Esophagus squamous epithelium (tissue), 5 donors: ENCODE data around the gene PPIH. TPM values are rescaled to one million over a fixed set of nuclear protein-coding genes. Genes with fewer than 3 reads are reported as not detected.
"Not testable (repeated sequence)": the region's sequence is repeated elsewhere in the genome, so short reads cannot be mapped to it uniquely, and the experiment has no call there.

Source experiments
- DNase-seq: peaks from one replicate; lab custom pipeline; 2025; lab: John Stamatoyannopoulos, UW
- H3K27ac ChIP-seq, 4 donors: fragments of 200-600 bp; sonication (generic); one replicate each; pipeline ENCODE4 v1.5.1; 2016 to 2019; ENCODE audit warnings: mild to moderate bottlenecking in 1 of 4
- H3K27me3 ChIP-seq, 4 donors: fragments of 200-600 bp; sonication (generic); 1 replicate in 3 of 4; 2 replicates in 1 of 4; pipeline versions ENCODE4 v1.5.1 to v1.6.0; 2017 to 2021; ENCODE audit warnings: antibody characterized with exemption in 1 of 4
- H3K36me3 ChIP-seq, 3 donors: fragments of 200-600 bp; sonication (generic); one replicate each; pipeline ENCODE4 v1.5.1; 2016 to 2019
- H3K4me1 ChIP-seq, 3 donors: fragments of 200-600 bp; sonication (generic); one replicate each; pipeline ENCODE4 v1.5.1; 2017 to 2019
- H3K4me3 ChIP-seq, 4 donors: fragments of 200-600 bp; sonication (generic); 1 replicate in 3 of 4; 2 replicates in 1 of 4; pipeline ENCODE4 v1.5.1; 2016 to 2019; ENCODE audit warnings: mild to moderate bottlenecking in 2 of 4, moderate library complexity in 1 of 4
- H3K9me3 ChIP-seq, 3 donors: fragments of 200-600 bp; sonication (generic); one replicate each; pipeline ENCODE4 v1.5.1; 2016 to 2019
- CTCF ChIP-seq, 6 experiments: fragments of 450-650 bp in 4 of 6; fragments of 200-600 bp in 2 of 6; sonication (generic) in 2 of 6; IDR thresholded peaks; one replicate each; pipeline ENCODE4 v1.5.1; 2016 to 2019; ENCODE audit warnings: antibody characterized with exemption in 6 of 6, mild to moderate bottlenecking in 4 of 6, moderate library complexity in 4 of 6
- POLR2A ChIP-seq, 4 donors: fragments of 450-650 bp; IDR thresholded peaks; one replicate each; pipeline ENCODE4 v1.6.1; 2017; ENCODE audit warnings: antibody characterized with exemption in 4 of 4, mild to moderate bottlenecking in 4 of 4, moderate library complexity in 3 of 4
- WGBS, 2 donors: methylation state at CpG; one replicate each; pipeline ENCODE4 v1.1.5; 2018; 5-methylcytosine and 5-hydroxymethylcytosine counted together
- intact Hi-C: fragments of 100-400 bp; cut with DNase I; formaldehyde crosslinking; loops from one replicate; pipeline ENCODE4 v1.15.0; 2022
- total RNA-seq, 4 donors: library from RNA; depleted of rRNA; stranded (reverse); fragments of >200 nt; gene quantifications; one replicate each; pipeline ENCODE4 v1.1.0, GENCODE V29; 2016
- donor health status: DM: yes; HTN: yes; CAD: no.

Gene PPIH
- total RNA-seq, 4 donors from 2014 or later, result 29.2 to 56.2 (median 43.4) TPM

- no peak overlapping the region for H3K27ac ChIP-seq
- intact Hi-C loops, result no loop called here
- H3K4me1 ChIP-seq, result no peaks in the 10 kb centered on the region
- H3K9me3 ChIP-seq, result no peaks in the 10 kb centered on the region
- no peak for DNase-seq
- TF ChIP-seq POLR2A (IDR thresholded peaks at IDR 0.05), result no peak
- no peak for TF ChIP-seq CTCF (IDR thresholded peaks at IDR 0.05)
- 45 to 53% methylated on average over 6 of the region's 6 CpGs for WGBS, 2 donors
- H3K4me3 ChIP-seq, result no peak overlapping the region
- peaks cover 0 to under 1% (median 0%) of the 10 kb centered on the region in 3 donors for H3K36me3 ChIP-seq
- H3K27me3 ChIP-seq, result no peaks in the 10 kb centered on the region
Observed at GRCh38 chr1:42723511-42723910, 65.3 kb downstream of the PPIH start.

GRCh38 chr1:42725820-42726219, 67.6 kb downstream of the PPIH start:
- H3K27me3 ChIP-seq, H3K9me3 ChIP-seq, H3K27ac ChIP-seq, intact Hi-C loops, H3K4me3 ChIP-seq, H3K4me1 ChIP-seq, DNase-seq, H3K36me3 ChIP-seq: not testable (repeated sequence)
- WGBS, 2 donors, result 97 to 98% methylated on average over 4 of the region's 4 CpGs

Other genes starting within 250 kb of the PPIH start
- under 1 TPM in 2 of 4 donors, not detected in 2; 0.19 to 0.79 TPM for gene ZMYND12, start 202.4 kb upstream of the PPIH start, total RNA-seq
- gene PPCS, start 201.9 kb upstream of the PPIH start, total RNA-seq, result 10 to 100 TPM; 44.2 to 76.8 (median 58.9) TPM
- gene CCDC30, start 195.1 kb upstream of the PPIH start, total RNA-seq, result 1 to 10 TPM in 1 of 4 donors, under 1 TPM in 3; 0.12 to 1.3 (median 0.42) TPM
- gene YBX1, start 24.0 kb downstream of the PPIH start, total RNA-seq, result 100 to 1,000 TPM; 338 to 569 (median 531) TPM
- gene CLDN19, start 81.8 kb downstream of the PPIH start, total RNA-seq, result under 1 TPM in 1 of 4 donors, not detected in 3; 0.21 TPM
- gene P3H1, start 108.6 kb downstream of the PPIH start, total RNA-seq, result 10 to 100 TPM in 1 of 4 donors, 1 to 10 TPM in 3; 5.5 to 12.4 (median 7.2) TPM
- 10 to 100 TPM in 1 of 4 donors, 1 to 10 TPM in 3; 1.5 to 15.4 (median 3.8) TPM for gene C1orf50, start 108.8 kb downstream of the PPIH start, total RNA-seq
- not detected for gene TMEM269, start 126.6 kb downstream of the PPIH start, total RNA-seq
- 10 to 100 TPM in 2 of 4 donors, 1 to 10 TPM in 2; 6.1 to 11.7 (median 8.7) TPM for gene ERMAP, start 158.7 kb downstream of the PPIH start, total RNA-seq
- 10 to 100 TPM in 3 of 4 donors, 1 to 10 TPM in 1; 5.8 to 18.3 (median 14.2) TPM for gene SVBP, start 159.0 kb downstream of the PPIH start, total RNA-seq
- 1 to 10 TPM; 2.0 to 9.2 (median 5.5) TPM for gene ZNF691, start 188.2 kb downstream of the PPIH start, total RNA-seq